ENCODE results near the gene POLA2. TPM values are rescaled to one million over a fixed set of nuclear protein-coding genes. Genes with fewer than 3 reads are reported as not detected.

The POLA2 gene
- total and polyA plus RNA-seq, 9 of the 15 experiments (the other 6 are each of a cell fraction or from before 2014, with no cell fraction given), result 2.7 to 134 (median 44.4) TPM

- TF ChIP-seq POU5F1 (IDR thresholded peaks at IDR 0.05; ENCODE audit: borderline replicate concordance, low read depth, low read length, partially characterized antibody), result peak; percentile 30
- peak; percentile 55 for TF ChIP-seq PRDM10 (IDR thresholded peaks at IDR 0.05; ENCODE audit: partially characterized antibody)
- TF ChIP-seq ATF6 (CRISPR knock-in tag; IDR thresholded peaks at IDR 0.05), result peak; percentile 60; the same call in 1 of the 2 replicates
- TF ChIP-seq NFATC3 (IDR thresholded peaks at IDR 0.05), result no peak
- 0 out of 2 replicates have a peak, but pooled peaks have one; percentile 16 for TF ChIP-seq RREB1 (CRISPR knock-in tag; IDR thresholded peaks at IDR 0.05)
- no peak for TF ChIP-seq CCNT2 (IDR thresholded peaks at IDR 0.05; ENCODE audit: borderline replicate concordance, extremely low read depth, insufficient read length, low read depth, low read length)
- TF ChIP-seq ZNF384 (IDR thresholded peaks at IDR 0.05; ENCODE audit: low read depth, low read length), result no peak
- TF ChIP-seq ZBTB9 (CRISPR knock-in tag; IDR thresholded peaks at IDR 0.05), result no peak
- no peak; the same call in 1 of the 2 replicates for TF ChIP-seq MAFK (IDR thresholded peaks at IDR 0.05; ENCODE audit: low read length)
- TF ChIP-seq ELF1 (tag; IDR thresholded peaks at IDR 0.05), result peak; percentile 56; the same call in 1 of the 2 replicates
- TF ChIP-seq ZBTB2 (IDR thresholded peaks at IDR 0.05), result no peak
Measured at GRCh38 chr11:65225279-65226102, 36.3 kb upstream of the POLA2 start (continued).
